Adrenal gland (tissue), 5 donors: ENCODE measurements around the gene JUP.

Source experiments
- POLR2A ChIP-seq, 2 donors: fragments of 450-650 bp; IDR thresholded peaks; one replicate each; pipeline ENCODE4 v1.6.1; 2017; ENCODE audit warnings: antibody characterized with exemption in 2 of 2, mild to moderate bottlenecking in 2 of 2, moderate library complexity in 1 of 2
- TF ChIP-seq, protein P1 (sequence below), 6 experiments: fragments of 450-650 bp in 4 of 6; fragments of 200-600 bp in 2 of 6; sonication (generic) in 1 of 6; IDR thresholded peaks; 1 replicate in 5 of 6; 2 replicates in 1 of 6; pipeline versions ENCODE4 v1.5.1 to v1.8.0; 2016 to 2021; ENCODE audit warnings: antibody characterized with exemption in 6 of 6, mild to moderate bottlenecking in 2 of 6, moderate library complexity in 1 of 6
- donor health status: DM: no; HTN: no; CAD: no.

DNA sequence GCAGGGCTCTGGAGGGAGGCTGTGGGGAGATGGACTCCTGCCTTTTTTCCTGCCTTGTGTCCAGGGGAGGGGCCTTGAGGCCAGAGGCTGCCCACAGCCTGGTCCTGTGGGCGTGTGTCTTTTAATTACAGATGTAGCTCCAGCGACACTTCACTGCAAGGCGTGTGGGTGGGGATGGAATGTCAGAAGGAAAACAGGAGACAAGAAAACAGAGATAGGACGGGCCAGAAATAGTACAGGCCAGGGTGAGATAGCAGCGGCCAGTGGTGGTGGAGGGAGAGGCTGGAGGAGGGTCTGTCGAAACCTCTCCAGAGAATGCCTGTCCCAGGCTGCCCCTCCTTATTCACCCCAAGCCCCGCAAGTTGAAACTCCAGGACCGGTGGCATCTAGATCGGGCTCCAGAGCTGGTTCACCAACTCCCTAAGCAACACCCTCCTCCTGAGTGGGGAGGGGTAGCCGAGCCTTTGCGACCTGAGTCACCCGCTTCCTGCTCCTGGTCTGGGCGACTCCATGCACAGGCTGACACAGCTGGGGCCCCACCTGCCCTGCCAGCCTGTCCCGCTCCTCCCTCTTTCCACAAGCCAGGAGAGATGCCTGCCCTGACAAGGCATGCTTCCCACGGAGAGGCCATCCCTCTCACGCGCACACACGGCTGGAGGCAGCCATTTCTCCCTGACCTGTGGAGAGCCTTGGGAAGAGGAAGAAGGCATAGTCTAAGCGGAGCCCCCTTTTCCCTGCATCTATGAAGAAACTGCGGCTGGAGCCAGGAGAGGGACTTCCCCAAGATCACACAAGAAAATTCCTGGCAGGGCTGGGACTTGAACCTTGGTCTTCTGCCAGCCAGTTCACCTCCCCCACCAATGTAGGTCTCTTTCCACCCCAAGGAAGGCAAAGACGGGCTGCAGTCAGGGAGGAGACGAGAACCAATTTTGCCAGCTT, 6.6 kb upstream of the JUP start:
- TF ChIP-seq, protein P1, sequence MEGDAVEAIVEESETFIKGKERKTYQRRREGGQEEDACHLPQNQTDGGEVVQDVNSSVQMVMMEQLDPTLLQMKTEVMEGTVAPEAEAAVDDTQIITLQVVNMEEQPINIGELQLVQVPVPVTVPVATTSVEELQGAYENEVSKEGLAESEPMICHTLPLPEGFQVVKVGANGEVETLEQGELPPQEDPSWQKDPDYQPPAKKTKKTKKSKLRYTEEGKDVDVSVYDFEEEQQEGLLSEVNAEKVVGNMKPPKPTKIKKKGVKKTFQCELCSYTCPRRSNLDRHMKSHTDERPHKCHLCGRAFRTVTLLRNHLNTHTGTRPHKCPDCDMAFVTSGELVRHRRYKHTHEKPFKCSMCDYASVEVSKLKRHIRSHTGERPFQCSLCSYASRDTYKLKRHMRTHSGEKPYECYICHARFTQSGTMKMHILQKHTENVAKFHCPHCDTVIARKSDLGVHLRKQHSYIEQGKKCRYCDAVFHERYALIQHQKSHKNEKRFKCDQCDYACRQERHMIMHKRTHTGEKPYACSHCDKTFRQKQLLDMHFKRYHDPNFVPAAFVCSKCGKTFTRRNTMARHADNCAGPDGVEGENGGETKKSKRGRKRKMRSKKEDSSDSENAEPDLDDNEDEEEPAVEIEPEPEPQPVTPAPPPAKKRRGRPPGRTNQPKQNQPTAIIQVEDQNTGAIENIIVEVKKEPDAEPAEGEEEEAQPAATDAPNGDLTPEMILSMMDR (IDR thresholded peaks at IDR 0.05) = no peak
- TF ChIP-seq POLR2A (IDR thresholded peaks at IDR 0.05) = no peak
